GM21423 (cell line): ENCODE results near the gene ACSL1.

ENCODE experiments used
- ATAC-seq: cut with Tn5 transposase; IDR thresholded peaks from one replicate; pipeline ENCODE4 v1.9.1; 2021; ENCODE audit warnings: mild to moderate bottlenecking, moderate library complexity; ENCODE audit not compliant: unreplicated experiment

The ACSL1 gene

DNA sequence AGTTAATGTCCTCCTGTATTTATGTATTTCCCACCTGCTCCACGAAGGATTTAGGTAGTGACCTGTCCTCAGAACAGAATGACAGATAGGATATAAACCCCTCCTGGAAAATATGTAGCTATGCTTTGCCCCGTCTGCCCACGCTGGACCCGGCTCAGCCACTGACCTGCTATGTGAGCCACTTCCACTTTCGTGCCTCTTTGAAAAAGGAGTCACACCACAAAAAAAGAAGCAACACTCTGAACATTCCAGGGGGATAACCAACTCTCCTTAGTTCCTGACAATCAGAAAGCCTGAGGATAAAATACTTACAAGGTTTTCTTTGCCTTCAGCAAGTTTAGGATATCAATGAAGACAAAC, 11.1 kb downstream of the ACSL1 start:
- ATAC-seq: no peak

DNA sequence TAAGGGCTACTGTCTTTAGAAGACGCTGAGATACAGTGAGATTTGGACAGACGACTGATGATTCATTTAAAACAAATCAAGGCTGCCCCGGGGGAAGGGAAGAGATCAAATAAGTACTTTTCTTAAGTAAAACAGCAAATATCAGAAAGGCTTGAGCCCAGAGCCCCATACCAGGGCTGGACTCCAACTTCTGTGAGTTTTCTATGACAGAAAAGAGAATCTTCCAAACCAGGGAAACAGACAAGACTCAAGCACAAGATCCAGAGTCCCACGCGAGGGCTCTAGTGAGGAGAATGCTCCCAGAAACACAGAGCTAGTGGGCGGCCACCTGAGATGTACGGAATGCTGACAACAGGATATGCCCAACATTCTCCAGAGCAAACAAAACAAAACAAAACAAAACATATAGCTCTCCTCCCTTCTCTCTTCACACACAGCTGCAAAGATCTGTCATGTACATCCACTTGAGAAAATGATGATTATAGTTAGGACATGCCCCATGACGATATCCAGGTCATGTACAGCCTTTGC, 13.1 kb downstream of the ACSL1 start:
- ATAC-seq: no peak

DNA sequence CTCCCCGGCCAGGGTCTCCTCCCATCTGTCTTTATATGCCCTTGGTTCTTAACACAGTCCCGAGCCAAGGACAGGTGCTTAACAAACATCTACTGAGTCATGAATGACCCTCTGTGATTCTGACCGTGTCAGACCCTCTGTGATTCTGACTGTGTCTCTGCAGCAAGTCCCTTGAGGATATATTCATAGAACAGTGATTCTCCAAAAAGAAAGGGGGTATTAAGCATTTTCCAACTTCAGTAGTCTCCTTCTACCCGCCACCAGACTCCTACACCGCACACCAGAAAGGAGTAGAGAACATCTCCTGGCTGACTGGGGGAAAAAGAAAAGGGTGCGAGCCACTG, 13.6 kb downstream of the ACSL1 start:
- no peak for ATAC-seq

DNA sequence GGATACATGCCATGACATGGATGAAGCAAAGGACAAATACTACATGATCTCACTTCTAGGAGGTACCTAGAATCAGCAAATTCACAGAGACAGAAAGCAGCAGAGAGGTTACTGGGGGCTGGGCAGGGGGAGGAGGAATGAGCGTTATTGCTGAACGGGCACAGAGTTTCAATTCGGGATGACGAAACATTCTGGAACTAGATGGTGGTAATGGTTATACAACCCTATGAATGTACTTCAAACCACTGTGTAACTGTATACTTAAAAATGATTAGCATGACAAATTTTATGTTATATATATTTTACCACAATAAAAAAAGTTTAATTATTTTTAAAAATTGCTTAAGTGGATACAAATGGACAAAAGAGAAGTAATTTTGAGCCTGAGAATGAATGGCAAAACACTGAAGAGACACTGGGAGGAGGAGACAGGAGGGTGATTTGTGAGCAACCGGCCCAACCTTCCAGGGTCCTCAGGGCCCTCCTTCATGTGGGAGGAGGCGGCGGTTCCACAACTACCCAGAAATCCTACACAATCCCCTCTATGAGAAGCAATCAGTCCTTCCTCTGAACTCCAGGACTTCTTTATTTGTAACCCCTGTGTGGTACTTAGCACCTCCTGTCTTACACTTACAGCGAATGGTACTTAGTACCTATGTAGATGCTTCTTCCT, 14.1 kb downstream of the ACSL1 start:
- no peak for ATAC-seq

DNA sequence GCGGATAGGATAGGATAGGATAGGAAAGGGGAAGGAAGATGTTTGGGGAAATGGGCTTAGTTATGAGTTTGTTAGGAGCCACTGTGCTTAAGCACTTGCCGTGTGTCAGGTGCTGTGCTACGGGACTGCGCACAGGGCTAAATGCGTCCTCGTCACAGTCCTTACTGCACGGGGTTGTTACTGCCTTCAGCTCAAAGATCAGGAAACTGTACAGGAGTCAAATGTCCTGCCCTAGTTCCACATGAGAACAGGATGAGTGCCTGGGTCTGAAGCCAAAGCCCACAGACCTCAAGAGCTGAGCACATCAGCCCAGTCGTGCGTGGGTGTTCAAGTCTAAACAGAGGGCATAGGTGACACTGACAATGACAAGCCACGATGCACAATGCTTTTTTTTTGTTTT, 15.0 kb downstream of the ACSL1 start:
- no peak for ATAC-seq

DNA sequence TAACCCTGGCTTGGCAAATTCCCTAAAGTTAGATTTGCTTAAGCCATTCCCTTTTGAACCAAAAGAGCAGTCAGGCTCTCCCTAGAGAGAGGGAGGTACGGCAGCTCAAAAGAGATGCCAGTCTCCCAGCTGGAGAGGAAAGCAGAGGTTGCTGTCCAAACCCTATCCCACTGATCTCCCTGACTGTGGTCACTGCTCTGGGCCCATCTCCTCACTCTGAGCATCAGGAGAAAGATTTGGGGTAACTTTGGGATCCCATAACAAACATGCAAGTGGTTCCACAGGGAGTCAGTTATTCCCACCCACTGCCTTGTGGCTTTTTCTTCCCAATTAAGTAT, 17.1 kb downstream of the ACSL1 start:
- no peak for ATAC-seq

DNA sequence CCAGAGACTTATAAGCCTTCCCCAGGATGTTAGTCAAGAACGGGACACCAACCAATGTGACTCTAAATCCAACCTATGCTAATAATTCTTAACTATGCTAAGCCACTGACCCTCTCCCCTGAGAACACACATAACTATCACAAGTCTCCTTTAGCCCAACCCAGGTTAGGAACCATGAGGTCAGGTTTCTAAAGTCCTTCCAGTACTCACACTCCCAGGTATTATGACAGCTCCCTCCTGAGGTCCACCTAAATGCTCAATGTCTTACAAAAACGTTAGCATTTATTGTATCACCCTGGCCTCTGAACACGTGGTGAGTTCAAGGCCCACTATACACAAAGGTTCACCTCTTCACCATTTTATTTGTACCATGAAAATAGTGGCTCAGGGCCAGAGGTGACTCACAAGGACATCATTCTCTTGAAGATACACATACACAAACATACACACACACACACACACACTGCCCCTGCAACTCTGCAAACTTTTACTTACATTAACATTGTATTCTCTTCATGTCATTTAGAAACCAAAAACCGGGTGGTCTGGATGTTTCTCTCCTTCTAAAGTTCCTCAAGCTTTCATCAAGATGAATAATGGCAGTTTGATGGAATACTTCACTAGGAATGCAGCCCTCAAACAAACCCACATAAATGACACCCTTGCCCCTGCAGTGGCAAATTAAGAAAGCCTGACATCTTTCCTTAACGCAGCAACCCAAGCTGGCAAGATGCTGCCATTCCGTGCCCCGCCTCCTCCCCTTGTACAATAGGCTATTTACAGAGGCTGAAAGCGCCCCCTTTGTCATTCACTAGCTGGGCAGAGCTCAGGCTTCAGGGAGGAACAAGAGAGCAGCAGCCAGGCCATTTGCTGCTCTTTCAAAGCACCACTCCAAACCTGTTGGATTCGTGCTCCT, 17.7 kb downstream of the ACSL1 start:
- no peak for ATAC-seq

DNA sequence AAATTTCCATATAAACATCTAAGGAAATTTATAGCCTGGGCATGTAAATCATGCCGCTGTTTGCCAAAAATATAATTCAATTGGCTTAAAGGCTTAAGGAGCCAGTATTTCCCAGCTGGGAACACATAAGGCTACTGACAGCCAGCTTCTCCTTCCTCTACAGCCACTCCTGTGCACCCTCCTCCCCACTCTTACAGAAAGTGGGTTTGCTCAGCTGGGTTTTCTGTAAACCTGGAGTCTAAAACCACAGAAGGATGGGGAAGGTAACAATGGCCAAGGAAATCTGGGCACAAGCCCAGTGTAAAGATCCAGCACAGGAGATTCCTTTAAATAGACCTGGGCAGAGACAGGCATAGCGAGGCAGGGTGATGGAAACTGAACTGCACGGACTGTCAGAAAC, 18.5 kb downstream of the ACSL1 start:
- no peak for ATAC-seq

DNA sequence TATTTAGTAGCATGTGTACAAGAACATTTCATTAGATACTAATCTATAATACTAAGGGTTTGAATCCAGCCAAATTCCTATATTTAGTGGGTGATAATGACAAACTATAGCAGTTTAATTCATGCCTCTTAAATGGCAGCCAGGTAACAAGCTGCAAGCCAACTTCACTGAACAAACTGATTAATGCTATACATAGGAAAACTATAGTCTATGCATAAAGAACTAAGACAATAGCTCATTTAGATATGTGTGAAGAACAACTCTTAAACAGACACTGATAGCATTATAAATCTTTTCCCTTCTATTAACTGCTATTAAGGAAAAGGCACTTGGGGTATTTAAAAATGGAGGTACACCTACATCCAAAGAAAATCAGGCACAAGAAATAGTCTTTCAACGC, 19.1 kb downstream of the ACSL1 start:
- ATAC-seq: no peak

DNA sequence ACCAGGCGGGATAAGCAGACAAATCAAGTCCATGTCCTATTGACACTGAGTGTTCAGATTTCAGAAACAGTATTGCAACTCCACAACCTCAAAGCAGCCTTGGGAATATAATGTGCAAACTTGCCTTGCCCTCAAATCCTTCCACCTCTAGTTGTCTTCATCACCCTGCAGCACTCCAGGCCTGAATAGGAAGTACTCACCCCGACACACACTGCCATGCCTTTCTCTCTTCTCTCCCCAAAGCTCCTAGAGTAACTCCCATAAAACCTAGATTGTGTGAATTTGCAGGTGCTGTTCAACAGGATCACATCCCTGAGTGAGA, 19.6 kb downstream of the ACSL1 start:
- no peak for ATAC-seq

DNA sequence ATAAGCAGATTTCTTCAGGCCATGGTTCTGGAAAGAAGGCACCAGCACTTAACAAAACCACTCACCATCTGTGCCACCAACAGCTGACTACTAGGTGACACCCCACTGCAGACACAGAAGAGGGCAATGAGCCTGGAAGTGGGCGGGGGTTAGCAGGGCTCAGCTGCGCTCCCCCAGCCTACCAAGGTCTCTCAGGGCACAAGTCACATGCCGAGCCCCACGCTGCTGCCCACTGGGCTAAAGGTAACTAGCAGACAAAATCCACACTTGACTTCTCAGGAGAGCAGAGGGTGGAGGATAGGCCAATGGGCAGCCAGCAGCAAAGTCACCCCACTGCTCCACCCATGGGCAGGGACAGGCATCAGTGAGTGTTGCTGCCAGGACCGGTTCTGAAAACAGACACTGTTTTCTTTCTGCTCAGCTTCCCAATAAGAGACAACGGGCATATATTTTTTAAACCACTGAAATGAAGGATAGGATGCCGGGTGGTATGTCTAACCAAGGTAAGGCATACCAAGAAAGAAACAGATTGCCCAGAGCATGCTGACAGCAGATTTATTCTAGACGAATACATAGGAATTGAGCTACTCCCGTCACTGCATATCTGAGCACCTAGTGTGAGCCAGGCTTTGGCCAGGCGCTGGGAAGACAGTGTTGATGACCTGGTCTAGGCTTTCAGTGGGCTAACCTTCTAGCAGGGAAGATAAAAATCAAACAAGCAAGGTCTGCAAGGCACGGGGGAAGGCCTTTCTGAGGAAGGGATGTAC, 20.1 kb downstream of the ACSL1 start:
- ATAC-seq: peak; percentile 61

DNA sequence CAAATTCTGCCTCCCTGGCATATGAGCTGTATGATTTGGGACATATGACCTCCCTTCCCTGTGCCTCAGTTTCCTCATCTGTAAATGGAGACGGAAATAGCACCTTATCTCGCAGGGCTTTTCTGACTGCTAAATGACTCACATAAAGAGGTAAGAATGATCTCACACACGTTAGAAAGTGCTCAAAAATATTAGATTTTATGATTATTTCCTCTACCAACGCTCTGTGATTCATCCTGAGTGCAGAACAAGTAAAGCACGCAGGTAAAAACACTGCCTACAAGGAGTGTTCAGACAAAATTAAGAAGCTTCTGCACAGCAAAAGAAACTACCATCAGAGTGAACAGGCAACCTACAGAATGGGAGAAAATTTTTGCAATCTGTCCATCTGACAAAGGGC, 21.1 kb downstream of the ACSL1 start:
- no peak for ATAC-seq

DNA sequence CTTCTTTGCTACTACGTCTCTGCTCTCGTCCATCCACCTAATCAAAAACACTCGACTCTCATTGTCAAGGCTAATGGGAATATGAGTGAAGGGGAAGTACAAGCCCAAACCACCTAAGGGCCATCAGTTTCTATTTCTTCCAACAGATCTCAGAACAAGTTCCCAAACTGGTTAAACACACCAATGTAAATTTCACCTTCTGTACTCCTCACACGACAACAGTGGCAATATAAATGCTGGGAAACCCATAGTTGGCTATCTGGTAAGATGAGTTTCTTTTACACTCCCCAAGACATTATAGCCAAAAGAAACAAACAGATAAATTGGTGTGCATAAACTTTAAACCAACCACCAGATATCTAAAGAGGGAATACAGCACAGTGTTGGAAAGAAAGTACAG, 21.9 kb downstream of the ACSL1 start:
- ATAC-seq: no peak

DNA sequence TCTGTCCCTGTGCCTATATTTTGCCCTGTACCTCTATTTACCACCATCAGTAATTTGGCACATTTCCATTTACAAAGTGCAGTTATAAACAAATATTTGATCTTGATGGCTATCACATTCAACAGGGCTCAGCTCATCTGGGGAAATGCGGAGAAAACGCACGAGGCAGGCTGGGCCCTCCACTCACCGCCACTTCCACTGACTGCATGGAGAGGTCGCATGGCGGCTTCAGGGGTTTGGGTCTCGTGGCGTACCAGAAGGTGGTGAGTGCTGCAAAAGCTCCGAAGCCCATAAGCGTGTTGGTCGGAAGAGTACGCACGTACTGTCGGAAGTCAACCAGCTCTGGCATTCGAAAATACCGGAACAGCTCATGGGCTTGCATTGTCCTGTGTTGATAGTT, 22.6 kb downstream of the ACSL1 start:
- ATAC-seq: no peak

DNA sequence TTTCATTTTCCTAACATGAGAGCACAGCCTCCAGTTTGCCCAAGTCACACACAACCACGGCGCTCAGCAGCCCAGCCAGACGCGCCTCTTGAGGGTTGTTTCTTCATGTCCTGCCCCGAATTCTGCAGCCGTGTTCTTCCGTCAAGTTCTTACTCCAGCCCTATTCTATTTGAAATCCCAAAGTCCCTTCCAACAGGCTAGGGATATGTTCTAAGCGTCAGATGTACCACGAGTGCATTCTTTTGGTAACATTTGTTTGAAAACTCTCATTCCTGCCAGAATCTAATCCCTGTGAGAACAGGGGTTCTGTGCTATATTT, 23.1 kb downstream of the ACSL1 start:
- no peak for ATAC-seq

DNA sequence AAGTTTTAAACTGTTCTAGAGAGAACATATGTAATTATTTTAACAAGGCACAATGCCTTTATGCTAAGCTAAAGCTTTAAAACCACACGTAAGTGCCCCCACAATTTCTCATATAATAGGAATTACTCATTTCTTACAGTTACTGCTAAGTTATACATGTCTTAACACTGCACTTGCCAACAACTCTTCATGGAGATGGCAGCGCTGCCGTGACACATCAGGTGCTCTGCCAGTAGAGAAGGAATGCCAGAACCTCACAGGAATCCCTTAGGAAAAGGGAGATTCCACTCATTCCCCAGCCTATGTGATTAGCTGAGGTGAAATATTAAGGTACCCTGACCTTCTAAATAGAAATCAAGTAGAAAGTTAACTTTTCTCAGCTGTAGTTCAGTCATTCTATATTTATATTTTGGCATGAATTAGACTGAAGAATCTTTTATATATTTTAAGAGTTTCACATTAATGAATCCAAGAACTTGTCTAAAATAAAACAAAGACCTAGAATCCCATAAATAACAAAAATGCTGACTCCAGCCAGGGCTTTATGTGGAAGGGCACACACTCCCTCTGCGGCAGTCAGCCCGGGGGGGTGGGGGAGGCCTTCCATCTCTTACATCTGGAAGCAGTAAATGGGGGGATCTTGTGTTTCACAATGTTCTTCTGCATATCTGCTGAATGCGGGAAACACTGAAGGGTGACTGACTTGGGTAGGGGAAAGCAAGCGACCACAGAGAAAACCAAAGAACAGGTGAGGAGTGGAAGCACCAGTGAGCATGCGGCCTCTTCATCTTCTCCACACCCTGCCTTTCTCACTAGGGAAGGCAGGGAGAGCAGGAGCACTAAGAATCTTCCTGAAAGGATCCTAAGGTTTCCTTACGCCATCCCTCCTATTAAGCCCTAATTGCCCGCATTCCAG, 23.7 kb downstream of the ACSL1 start:
- ATAC-seq: no peak

DNA sequence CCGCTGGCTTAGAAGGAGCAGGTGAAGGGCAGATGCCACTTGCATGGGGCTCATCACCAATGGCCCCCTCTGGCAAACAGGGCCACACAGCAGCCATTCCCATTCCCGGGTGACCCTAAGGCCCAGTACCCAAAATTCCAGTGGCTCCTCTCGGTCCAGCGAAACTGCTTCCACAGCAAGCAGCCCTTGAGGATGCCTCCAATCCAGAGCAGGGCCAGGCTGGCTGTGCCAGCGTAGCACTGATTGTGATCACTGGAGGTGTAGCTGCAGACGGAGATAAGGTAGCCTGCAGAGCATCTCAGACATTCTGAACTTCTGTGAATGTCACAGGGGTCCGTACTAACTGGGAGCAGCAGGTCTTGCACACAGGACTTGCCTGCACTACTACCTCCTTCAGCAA, 27.3 kb downstream of the ACSL1 start:
- no peak for ATAC-seq

DNA sequence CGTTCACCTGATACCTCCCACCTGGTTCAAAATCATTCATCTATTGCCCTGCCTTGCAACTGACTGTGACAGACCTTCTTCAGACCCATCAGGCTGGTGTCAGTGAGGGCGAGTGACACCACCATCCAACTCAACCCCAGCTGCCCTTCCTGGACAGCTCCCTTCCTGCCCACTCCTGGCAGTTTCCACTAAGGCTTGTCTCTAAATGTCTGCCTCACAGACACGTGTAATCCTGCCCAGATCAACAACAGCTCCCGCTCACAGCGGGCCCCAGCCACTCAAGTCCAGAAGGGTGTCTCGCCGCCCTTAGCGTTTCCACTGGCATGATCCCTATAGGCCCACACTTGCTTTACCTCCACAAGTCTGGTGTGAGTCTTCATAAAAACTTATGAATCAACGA, 28.9 kb downstream of the ACSL1 start:
- no peak for ATAC-seq

DNA sequence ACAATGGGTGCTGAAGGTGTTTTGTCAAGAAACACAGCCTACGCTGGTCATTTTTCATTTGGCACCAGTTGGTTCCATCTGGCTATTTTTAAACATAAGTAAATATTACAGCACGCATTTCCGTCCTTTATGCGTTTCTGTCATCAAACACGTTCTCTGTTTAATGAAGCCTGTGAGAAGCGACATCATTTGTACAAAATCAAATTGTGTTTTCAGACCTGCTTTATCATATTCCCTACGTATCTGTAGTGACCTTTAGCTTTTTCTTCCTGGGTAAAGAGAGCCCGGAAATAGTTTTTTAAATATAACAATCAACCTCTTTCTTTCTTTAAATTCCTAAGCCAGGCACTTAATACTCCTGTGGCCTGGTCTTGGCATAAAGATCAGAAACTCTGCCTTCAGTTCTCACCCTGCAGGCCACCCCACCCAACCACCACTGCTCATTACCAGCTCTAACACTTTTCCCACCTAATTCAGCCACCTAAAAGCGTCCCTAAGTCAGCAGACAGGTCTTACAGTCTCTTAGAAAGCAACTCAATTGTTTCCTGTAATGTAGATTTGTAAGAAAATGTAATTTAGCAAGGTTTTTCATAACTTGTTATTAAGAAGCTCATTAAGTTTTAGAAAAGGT, 30.4 kb downstream of the ACSL1 start:
- ATAC-seq: no peak

DNA sequence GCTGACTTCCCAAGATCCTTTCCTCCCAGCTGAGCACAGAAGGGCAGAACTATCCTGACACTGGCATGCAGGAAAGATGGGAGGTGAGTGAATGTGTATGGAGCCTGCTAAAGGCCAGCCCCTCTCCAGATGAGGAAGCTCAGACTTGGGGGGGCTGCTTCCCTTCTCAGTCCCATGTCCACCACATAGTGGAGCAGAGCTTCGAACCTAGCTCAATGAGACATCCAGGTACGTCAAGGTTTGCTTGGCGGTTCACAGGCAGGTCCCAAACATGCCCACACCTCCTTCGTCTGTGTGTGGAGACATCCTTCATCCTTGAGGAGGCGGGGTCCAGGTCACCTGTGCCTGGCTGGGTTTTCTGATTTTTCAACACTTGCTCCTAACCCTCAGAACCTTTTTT, 31.3 kb downstream of the ACSL1 start:
- no peak for ATAC-seq
